NT2/D1 (cell line): ENCODE results near the gene LIN28B.
"Not testable (repeated sequence)": the region's sequence is repeated elsewhere in the genome, so short reads cannot be mapped to it uniquely, and the experiment has no call there.

Source experiments
- SUZ12 ChIP-seq: IDR thresholded peaks from 2 replicates; pipeline ENCODE4 v1.6.1; 2011; ENCODE audit not compliant: insufficient read length, insufficient read depth; ENCODE audit errors: extremely low read depth
- ZNF274 ChIP-seq: IDR thresholded peaks from 2 replicates; pipeline ENCODE4 v1.6.1; 2011; ENCODE audit warnings: mild to moderate bottlenecking, low read depth, low read length

- not testable (repeated sequence) for TF ChIP-seq ZNF274, SUZ12
Observed at GRCh38 chr6:104991062-104991461, 34.2 kb downstream of the LIN28B start.
